ENCODE measurements around the gene LGMN.

DNA sequence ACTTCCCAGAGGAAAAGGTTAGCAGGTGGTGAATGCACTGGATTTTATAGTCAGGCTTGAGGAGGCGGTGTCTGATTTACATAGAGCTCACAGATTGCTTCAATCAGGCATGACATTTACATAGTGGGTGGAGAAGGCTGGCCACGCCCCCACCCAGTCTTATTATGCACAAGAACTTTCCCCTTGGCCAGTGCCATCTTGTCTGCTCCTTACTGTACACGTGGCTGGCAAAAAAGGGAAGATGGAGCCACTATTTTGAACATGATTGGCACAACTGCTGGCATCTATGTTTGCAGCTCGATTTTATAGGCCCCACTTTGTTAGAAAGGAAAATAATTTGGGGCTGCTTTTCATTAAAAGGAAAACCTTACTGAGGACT, 10.9 kb upstream of the LGMN start:
- TF ChIP-seq, protein P1, sequence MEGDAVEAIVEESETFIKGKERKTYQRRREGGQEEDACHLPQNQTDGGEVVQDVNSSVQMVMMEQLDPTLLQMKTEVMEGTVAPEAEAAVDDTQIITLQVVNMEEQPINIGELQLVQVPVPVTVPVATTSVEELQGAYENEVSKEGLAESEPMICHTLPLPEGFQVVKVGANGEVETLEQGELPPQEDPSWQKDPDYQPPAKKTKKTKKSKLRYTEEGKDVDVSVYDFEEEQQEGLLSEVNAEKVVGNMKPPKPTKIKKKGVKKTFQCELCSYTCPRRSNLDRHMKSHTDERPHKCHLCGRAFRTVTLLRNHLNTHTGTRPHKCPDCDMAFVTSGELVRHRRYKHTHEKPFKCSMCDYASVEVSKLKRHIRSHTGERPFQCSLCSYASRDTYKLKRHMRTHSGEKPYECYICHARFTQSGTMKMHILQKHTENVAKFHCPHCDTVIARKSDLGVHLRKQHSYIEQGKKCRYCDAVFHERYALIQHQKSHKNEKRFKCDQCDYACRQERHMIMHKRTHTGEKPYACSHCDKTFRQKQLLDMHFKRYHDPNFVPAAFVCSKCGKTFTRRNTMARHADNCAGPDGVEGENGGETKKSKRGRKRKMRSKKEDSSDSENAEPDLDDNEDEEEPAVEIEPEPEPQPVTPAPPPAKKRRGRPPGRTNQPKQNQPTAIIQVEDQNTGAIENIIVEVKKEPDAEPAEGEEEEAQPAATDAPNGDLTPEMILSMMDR (IDR thresholded peaks at IDR 0.05; ENCODE audit: insufficient read depth, low read length, poor library complexity, severe bottlenecking): no peak
- TF ChIP-seq EZH2phosphoT487 (conservative IDR thresholded peaks at IDR 0.05; ENCODE audit: low read length): no peak
